ENCODE measurements around the gene POU4F1. TPM values are rescaled to one million over a fixed set of nuclear protein-coding genes. Genes with fewer than 3 reads are reported as not detected.

The POU4F1 gene
- total and polyA plus RNA-seq, 5 experiments from 2014 or later: not detected

DNA sequence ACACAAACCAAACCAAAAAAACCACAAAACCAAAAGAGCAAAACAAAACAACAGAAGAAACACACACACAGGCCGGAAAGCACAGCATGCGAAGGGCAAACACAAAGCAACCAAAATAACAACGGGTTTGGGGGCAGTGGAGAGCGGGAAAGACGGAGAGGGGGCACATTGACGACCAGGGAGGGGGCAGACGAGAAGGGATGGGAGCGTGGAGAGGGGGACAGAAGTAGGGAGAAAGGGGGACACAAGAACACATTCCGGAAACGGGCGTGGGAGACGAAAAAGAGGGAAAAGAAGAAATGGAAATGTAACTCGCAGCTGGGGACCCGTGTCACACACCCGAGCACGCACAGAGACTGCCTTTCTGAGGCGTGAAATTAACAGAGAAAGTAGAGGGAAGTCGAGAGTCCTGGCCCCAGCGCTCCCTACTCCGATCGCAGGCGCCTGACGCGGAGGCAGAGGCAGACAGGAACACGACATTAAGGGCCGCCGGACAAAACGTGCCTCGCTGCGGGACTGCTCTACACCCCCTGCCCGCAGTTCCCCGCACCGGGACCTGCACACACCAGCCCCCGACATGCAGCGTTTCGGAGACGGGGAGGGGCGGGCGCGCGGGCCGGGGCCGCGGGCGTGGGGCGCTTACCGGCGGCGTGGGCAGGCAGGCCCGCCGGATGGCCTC lies 652 bp downstream of the POU4F1 start:
- H3K4me3 Mint-ChIP-seq: peak overlapping the region; percentile 71 to 89 (median 86)
- peaks cover 5 to 20% (median 14%) of the 10 kb centered on the region in 3 donors for H3K36me3 Mint-ChIP-seq
- peaks cover 63 to 94% (median 77%) of the 10 kb centered on the region in 5 donors for H3K27me3 Mint-ChIP-seq
- peak in 1 of 10 donors; percentile 29 for DNase-seq
- ATAC-seq: peak; percentile 28 to 38
- H3K27ac Mint-ChIP-seq: peak overlapping the region in 7 of 10 donors; percentile 3 to 85 (median 41)
- H3K4me1 Mint-ChIP-seq: peaks cover 23 to 58% (median 44%) of the 10 kb centered on the region in 4 donors
- POLR2A ChIA-PET: interaction anchor here (0.7 kb wide), 1 partner anchor 788 kb away, joined by 3 read pairs; no protein-coding TSS in a partner anchor
- H3K9me3 Mint-ChIP-seq: peaks cover 0 to 28% (median 12%) of the 10 kb centered on the region in 9 donors

DNA sequence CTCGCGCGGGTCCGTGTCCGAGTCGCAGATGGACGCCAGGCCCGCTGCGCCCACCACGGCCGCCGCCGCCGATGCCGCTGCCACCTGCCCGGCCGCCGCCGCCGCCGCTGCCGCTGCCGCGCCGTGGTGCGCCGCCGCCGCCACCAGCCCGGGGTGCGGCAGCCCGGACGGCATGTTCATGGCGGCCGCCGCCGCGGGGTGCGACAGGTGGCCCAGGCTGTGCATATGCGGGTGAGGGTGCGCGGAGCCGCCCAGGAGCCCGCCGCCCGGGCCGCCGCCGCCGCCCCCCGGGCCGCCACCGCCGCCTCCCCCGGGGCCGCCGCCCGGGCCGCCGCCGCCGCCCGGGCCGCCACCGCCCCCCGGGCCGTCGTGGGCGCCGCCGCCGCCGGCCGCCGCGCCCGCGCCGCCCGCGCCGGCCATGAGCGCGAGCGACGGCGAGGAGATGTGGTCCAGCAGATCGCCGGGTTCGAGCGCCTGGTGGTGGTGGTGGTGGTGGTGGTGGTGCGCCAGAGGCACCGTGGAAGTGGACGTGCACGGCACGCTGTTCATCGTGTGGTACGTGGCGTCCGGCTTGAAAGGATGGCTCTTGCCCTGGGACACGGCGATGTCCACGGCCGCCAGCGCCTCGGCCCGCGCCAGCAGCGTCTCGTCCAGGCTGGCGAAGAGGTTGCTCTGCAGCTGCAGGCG lies 1.3 kb downstream of the POU4F1 start:
- DNase-seq (no peak), ATAC-seq (peak in 1 of 2 donors; percentile 15)
- peaks cover 9 to 25% (median 19%) of the 10 kb centered on the region in 3 donors for H3K36me3 Mint-ChIP-seq
- H3K4me3 Mint-ChIP-seq: peak overlapping the region; percentile 71 to 89 (median 86)
- H3K9me3 Mint-ChIP-seq: peaks cover 0 to 34% (median 12%) of the 10 kb centered on the region in 9 donors
- H3K27me3 Mint-ChIP-seq: peaks cover 68 to 94% (median 77%) of the 10 kb centered on the region in 5 donors
- peaks cover 23 to 56% (median 39%) of the 10 kb centered on the region in 4 donors for H3K4me1 Mint-ChIP-seq
- POLR2A ChIA-PET: no interaction called here
- H3K27ac Mint-ChIP-seq: peak overlapping the region in 4 of 10 donors; percentile 31 to 85 (median 62)

GRCh38 chr13:78601124-78601873 lies 2.1 kb downstream of the POU4F1 start:
- peaks cover 17 to 52% (median 36%) of the 10 kb centered on the region in 4 donors for H3K4me1 Mint-ChIP-seq
- peak overlapping the region; percentile 54 to 74 (median 62) for H3K4me3 Mint-ChIP-seq
- peaks cover 7 to 25% (median 24%) of the 10 kb centered on the region in 3 donors for H3K36me3 Mint-ChIP-seq
- ATAC-seq: peak; percentile 13 to 18
- POLR2A ChIA-PET: no interaction called here
- peaks cover 0 to 36% (median 8%) of the 10 kb centered on the region in 9 donors for H3K9me3 Mint-ChIP-seq
- peak in 1 of 10 donors; percentile 22 for DNase-seq
- H3K27ac Mint-ChIP-seq: peak overlapping the region in 2 of 10 donors; percentile 31 to 73
- H3K27me3 Mint-ChIP-seq: peaks cover 62 to 91% (median 71%) of the 10 kb centered on the region in 5 donors

DNA sequence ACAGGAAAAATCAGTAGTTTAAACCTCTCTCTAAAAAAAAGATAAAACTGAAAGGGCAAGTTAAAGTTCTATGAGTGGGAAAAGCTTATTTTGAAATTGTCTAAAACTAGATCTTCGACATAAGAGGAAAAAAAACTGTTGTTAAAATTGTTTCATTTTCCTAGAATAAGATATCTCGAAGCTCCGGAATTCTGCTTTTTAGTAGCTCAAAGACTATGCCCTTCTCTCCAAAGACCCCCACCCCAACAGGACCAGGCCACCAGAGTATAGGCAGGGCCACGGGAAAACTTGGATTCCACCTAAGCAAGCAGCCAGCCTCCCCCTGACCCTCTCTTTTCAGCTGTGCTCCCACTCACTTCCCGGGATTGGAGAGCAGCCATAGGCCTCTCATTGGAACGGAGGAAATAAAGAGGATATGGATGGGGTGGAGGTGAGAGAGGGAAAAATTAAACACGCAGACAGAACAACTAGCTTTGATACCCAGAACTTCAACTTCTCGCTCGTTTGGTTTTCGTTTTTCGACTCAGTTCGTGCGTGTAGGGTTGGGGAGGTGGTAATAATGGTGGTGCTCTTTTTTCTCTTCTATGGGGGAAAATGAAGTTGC lies 3.0 kb downstream of the POU4F1 start:
- DNase-seq (no peak), ATAC-seq (no peak)
- Mint-ChIP-seq H3K27ac (no peak overlapping the region), H3K9me3 (peaks cover 0 to 39% (median 8%) of the 10 kb centered on the region in 9 donors), H3K4me3 (peak overlapping the region in 9 of 10 donors; percentile 31 to 73 (median 58)), H3K27me3 (peaks cover 60 to 86% (median 66%) of the 10 kb centered on the region in 5 donors), H3K4me1 (peaks cover 17 to 43% (median 35%) of the 10 kb centered on the region in 4 donors), H3K36me3 (peaks cover 7 to 25% (median 24%) of the 10 kb centered on the region in 3 donors)
- POLR2A ChIA-PET: no interaction called here

- Mint-ChIP-seq H3K36me3 (peaks cover 7 to 25% (median 24%) of the 10 kb centered on the region in 3 donors), H3K27ac (no peak overlapping the region), H3K27me3 (peaks cover 59 to 86% (median 66%) of the 10 kb centered on the region in 5 donors), H3K9me3 (peaks cover 0 to 46% (median 9%) of the 10 kb centered on the region in 9 donors), H3K4me3 (peak overlapping the region in 3 of 10 donors; percentile 45 to 73 (median 64)), H3K4me1 (peaks cover 17 to 43% (median 36%) of the 10 kb centered on the region in 4 donors)
- DNase-seq (no peak), ATAC-seq (no peak)
- POLR2A ChIA-PET: no interaction called here
These were observed 3.6 kb downstream of the POU4F1 start for GRCh38 chr13:78599645-78600279.

- Mint-ChIP-seq H3K4me3 (no peak overlapping the region), H3K36me3 (peaks cover 7 to 31% (median 24%) of the 10 kb centered on the region in 3 donors), H3K9me3 (peaks cover 0 to 52% (median 13%) of the 10 kb centered on the region in 9 donors), H3K27me3 (peaks cover 60 to 86% (median 67%) of the 10 kb centered on the region in 5 donors), H3K4me1 (peaks cover 16 to 40% (median 34%) of the 10 kb centered on the region in 4 donors), H3K27ac (no peak overlapping the region)
- no peak for ATAC-seq
- DNase-seq: no peak
- POLR2A ChIA-PET: no interaction called here
These were observed 4.2 kb downstream of the POU4F1 start for GRCh38 chr13:78598966-78599644.

DNA sequence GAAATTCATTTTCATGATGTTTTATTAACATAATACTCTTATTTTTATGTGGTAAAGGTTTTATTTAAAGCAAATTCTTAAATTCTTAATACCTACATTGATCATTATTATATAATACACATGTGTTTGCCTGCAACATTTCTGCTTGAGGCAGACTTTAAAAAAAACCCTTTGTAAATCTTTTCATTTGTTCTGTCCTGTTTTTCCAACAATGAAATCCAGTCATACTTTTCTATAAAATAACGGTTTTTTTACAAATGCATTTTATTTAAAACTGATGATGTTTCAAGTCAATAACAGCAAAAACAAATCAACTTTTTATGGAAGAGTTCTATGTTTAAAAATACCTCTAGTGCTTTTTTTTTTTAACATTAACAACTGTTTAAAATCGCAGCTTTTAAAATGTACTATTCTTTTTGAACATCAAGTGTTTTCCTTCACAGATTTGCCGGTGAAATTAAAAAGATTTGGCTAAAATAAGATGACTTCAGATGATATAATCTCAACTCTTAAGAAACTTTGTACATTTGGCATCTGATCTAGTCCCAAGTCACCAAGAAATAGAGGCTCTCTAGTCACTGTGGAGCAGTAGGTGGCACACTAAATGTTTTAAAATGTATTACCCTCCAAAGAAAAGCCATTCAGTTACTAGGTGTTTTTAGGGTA lies 5.1 kb downstream of the POU4F1 start:
- POLR2A ChIA-PET: no interaction called here
- Mint-ChIP-seq H3K4me1 (peaks cover 11 to 31% (median 28%) of the 10 kb centered on the region in 4 donors), H3K4me3 (no peak overlapping the region), H3K36me3 (peaks cover 7 to 33% (median 24%) of the 10 kb centered on the region in 3 donors), H3K27ac (peak overlapping the region in 1 of 10 donors; percentile 43), H3K9me3 (peaks cover 0 to 59% (median 13%) of the 10 kb centered on the region in 9 donors), H3K27me3 (peaks cover 61 to 86% (median 71%) of the 10 kb centered on the region in 5 donors)
- ATAC-seq: no peak
- DNase-seq: no peak

- Mint-ChIP-seq H3K27ac (peak overlapping the region in 2 of 10 donors; percentile 43 to 82), H3K4me1 (peaks cover 8 to 27% (median 24%) of the 10 kb centered on the region in 4 donors), H3K4me3 (peak overlapping the region in 2 of 10 donors; percentile 29 to 49), H3K9me3 (peaks cover 0 to 64% (median 15%) of the 10 kb centered on the region in 9 donors), H3K27me3 (peaks cover 61 to 86% (median 74%) of the 10 kb centered on the region in 5 donors), H3K36me3 (peaks cover 7 to 34% (median 22%) of the 10 kb centered on the region in 3 donors)
- DNase-seq (no peak), ATAC-seq (no peak)
- POLR2A ChIA-PET: no interaction called here
These were observed 5.8 kb downstream of the POU4F1 start for GRCh38 chr13:78597602-78597932.

DNA sequence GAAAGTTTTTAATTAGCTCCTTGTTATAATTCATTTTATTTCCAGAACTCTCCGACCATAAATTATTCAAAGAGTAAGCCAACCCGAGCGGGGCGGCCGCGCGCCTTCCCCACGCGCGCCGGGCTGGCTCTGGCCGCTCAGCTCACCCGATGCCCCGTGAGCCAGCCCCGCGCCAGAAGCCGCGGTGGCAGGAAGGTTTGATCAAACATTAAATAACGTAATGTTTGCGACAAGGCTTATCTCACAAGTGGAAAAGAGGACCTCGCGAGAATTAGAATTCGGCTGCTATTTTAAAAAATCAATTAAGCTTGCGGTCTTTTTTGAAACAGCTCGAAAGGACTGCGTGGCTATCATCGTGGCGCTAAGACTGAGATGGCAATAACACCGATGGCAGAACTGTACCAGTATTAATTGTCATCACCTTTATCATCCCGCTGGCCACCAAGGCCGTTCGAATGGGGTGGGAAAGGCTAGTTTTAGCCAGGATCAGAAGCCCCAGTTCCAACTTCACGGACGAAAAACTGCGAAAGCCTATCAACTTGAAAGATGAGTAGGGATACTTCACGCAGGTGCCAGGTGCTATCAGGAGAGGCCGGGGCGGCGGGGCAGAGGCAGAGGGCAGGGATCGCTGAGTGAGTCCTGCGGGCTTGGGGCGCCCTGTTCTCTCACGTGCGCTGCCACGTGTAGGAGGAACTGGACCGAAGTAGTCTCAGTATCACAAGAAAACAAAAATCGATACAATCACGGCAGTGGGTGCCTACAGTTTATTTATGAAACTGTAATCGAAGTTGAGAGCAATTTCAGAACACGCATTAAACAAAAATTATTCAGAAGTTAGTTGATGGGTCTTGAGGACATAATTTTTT lies 6.4 kb downstream of the POU4F1 start:
- Mint-ChIP-seq H3K27me3 (peaks cover 60 to 86% (median 75%) of the 10 kb centered on the region in 5 donors), H3K27ac (peak overlapping the region in 2 of 10 donors; percentile 19 to 82), H3K4me3 (peak overlapping the region in 4 of 10 donors; percentile 10 to 49 (median 28)), H3K36me3 (peaks cover 7 to 40% (median 19%) of the 10 kb centered on the region in 3 donors), H3K4me1 (peaks cover 5 to 23% (median 20%) of the 10 kb centered on the region in 4 donors), H3K9me3 (peaks cover 0 to 64% (median 15%) of the 10 kb centered on the region in 9 donors)
- POLR2A ChIA-PET: no interaction called here
- DNase-seq (peak in 1 of 10 donors; percentile 12), ATAC-seq (no peak)

- H3K4me3 Mint-ChIP-seq: peak overlapping the region in 2 of 10 donors; percentile 19 to 48
- H3K27me3 Mint-ChIP-seq: peaks cover 60 to 90% (median 80%) of the 10 kb centered on the region in 5 donors
- ATAC-seq: no peak
- H3K4me1 Mint-ChIP-seq: peaks cover 5 to 21% (median 17%) of the 10 kb centered on the region in 4 donors
- H3K9me3 Mint-ChIP-seq: peaks cover 0 to 64% (median 18%) of the 10 kb centered on the region in 9 donors
- peak overlapping the region in 2 of 10 donors; percentile 19 to 78 for H3K27ac Mint-ChIP-seq
- DNase-seq: peak in 1 of 10 donors; percentile 53
- POLR2A ChIA-PET: no interaction called here
- peaks cover 7 to 42% (median 18%) of the 10 kb centered on the region in 3 donors for H3K36me3 Mint-ChIP-seq
These were observed 7.0 kb downstream of the POU4F1 start for GRCh38 chr13:78596399-78596735.
